K562 (cell line): ENCODE results near the gene SAFB. TPM values are rescaled to one million over a fixed set of nuclear protein-coding genes. Genes with fewer than 3 reads are reported as not detected.

Experiments used
- CBFA2T2 ChIP-seq: fragments of 450-650 bp; conservative IDR thresholded peaks from 2 replicates; pipeline ENCODE4 v1.6.1; 2017; ENCODE audit warnings: mild to moderate bottlenecking
- CBX1 ChIP-seq: sonication (generic); IDR thresholded peaks from 2 replicates; pipeline ENCODE4 v1.6.1; 2016; ENCODE audit warnings: antibody characterized with exemption, low read depth, mild to moderate bottlenecking
- FOSL1 ChIP-seq: fragments of 200-800 bp; sonication (Bioruptor generic); conservative IDR thresholded peaks from 2 replicates; pipeline ENCODE4 v1.6.1; 2016; ENCODE audit warnings: missing genetic modification characterization, missing compliant biosample characterization
- HEY1 ChIP-seq: fragments of 250-450 bp; sonication (Bioruptor Pico); IDR thresholded peaks from 2 replicates; pipeline ENCODE4 v1.5.0; 2020; ENCODE audit warnings: mild to moderate bottlenecking, moderate library complexity, borderline replicate concordance
- HNRNPUL1 ChIP-seq: fragments of 200-400 bp; formaldehyde crosslinking; IDR thresholded peaks from 2 replicates; pipeline ENCODE4 v1.6.1; 2017; ENCODE audit warnings: low read length
- MAX ChIP-seq: sonication (generic); formaldehyde crosslinking; IDR thresholded peaks from 2 replicates; pipeline ENCODE4 v1.9.0; 2022; ENCODE audit warnings: mild to moderate bottlenecking, missing genetic modification reagents
- NCOA1 ChIP-seq: fragments of 450-650 bp; IDR thresholded peaks from 2 replicates; pipeline ENCODE4 v1.6.1; 2016; ENCODE audit warnings: low read depth
- SAFB ChIP-seq: fragments of 200-400 bp; formaldehyde crosslinking; IDR thresholded peaks from 2 replicates; pipeline ENCODE4 v1.6.1; 2017; ENCODE audit warnings: low read depth, low read length, borderline replicate concordance
- SIRT6 ChIP-seq: IDR thresholded peaks from one replicate; pipeline ENCODE4 v1.6.1; 2012; ENCODE audit warnings: low read depth, mild to moderate bottlenecking, control low read depth, inconsistent platforms, low read length, moderate library complexity
- ZC3H8 ChIP-seq: fragments of 450-650 bp; IDR thresholded peaks from 2 replicates; pipeline ENCODE4 v1.6.1; 2017
- ZNF23 ChIP-seq: fragments of 250-450 bp; sonication (Bioruptor Pico); IDR thresholded peaks from 2 replicates; pipeline ENCODE4 v1.4.0; 2020; ENCODE audit warnings: mild to moderate bottlenecking
- ZNF586 ChIP-seq: fragments of 450-650 bp; formaldehyde crosslinking; conservative IDR thresholded peaks from 2 replicates; pipeline ENCODE4 v1.4.0; 2020; ENCODE audit warnings: mild to moderate bottlenecking, moderate library complexity
- ZNF592 ChIP-seq: fragments of 450-650 bp; IDR thresholded peaks from 2 replicates; pipeline ENCODE4 v1.6.1; 2017; ENCODE audit warnings: antibody characterized with exemption, mild to moderate bottlenecking
- polyA plus RNA-seq, 8 experiments: library from polyadenylated mRNA; depleted of rRNA in 4 of 8; stranded (reverse) in 5 of 8; unstranded in 3 of 8; fragments of >200 nt; fragmentation: Nextera tagmentation in 2 of 8; fragmentation: Illumina TruSeq in 1 of 8; extraction: Ambion mirVana in 2 of 8; extraction: Trizol in 1 of 8; gene quantifications; 2 replicates each; pipeline versions ENCODE4 v1.2.1 to v1.2.3, GENCODE V29; 2011 to 2014; ENCODE audit warnings: inconsistent platforms in 1 of 8, missing spikeins in 1 of 8
- total RNA-seq, 7 experiments: library from RNA; depleted of rRNA in 6 of 7; stranded (reverse); fragments of >200 nt in 6 of 7; fragmentation: Illumina TruSeq in 2 of 7; extraction: Trizol in 2 of 7; gene quantifications; 2 replicates each; pipeline versions ENCODE4 v1.2.1 to v1.2.3, GENCODE V29; 2011 to 2021; ENCODE audit warnings: low replicate concordance in 1 of 7
- TF ChIP-seq, protein P1 (sequence below), 3 experiments: IDR thresholded peaks in 2 of 3; conservative IDR thresholded peaks in 1 of 3; 2 replicates each; pipeline ENCODE4 v1.5.1; 2011 to 2012; ENCODE audit warnings: low read length in 3 of 3, mild to moderate bottlenecking in 3 of 3, control low read depth in 2 of 3, improper control_type of control experiment in 1 of 3, inconsistent platforms in 1 of 3, low read depth in 1 of 3, mixed read lengths in 1 of 3, moderate library complexity in 1 of 3; ENCODE audit not compliant: insufficient read depth in 2 of 3
- TF ChIP-seq, protein P2 (sequence below): sonication (generic); formaldehyde crosslinking; IDR thresholded peaks from 2 replicates; pipeline ENCODE4 v1.8.0; 2022; ENCODE audit warnings: mild to moderate bottlenecking, missing genetic modification reagents

Gene SAFB
- total and polyA plus RNA-seq, 9 of the 15 experiments (the other 6 are each of a cell fraction or from before 2014, with no cell fraction given): 1.1 to 151 (median 83.1) TPM

DNA sequence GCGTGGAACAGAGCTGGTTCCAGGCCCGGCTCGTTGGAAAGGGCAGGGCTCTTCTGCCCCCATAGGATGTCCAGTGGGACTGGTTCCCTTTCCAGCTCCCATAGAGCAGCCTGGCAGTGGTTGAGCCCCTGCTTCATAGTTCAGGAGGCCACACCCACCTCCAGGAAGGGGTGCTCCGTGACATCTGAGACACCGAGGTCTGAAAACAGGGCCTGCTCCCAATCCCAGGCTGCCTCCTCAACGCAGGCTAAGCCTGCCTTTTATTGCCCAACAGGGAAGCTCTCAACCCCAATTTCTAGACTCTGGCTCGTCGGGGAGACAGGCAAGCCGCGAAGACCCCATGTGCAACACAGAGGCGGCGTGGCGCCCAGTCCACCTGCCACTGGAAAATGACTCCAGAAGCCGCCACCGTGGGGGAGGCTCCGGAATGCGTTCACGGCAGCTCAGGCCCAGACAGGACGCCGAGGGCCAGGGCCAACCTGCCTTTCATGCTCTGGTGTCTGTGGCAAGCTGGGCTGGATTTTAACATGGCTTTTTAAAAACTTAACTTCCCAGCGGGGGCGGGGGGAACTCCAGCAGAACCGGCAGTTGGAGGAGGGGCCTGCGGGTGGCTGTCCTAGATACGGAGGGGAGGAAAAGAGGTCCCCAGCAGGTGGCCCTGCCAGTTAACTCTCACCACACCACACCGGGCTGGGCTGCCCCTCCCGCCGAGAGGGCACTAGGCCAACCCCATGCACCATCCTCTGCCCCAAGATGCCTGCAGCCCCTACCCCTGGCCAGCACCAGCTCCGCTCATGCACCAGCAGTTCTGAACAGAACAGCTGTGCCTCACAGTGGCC is 37.2 kb upstream of the SAFB start (continued):
- TF ChIP-seq MAX (CRISPR knock-in tag) (no peak), SIRT6 (no peak), SAFB (no peak), ZNF23 (CRISPR knock-in tag) (no peak), ZC3H8 (no peak), CBFA2T2 (peak; percentile 62), CBX1 (0 out of 2 replicates have a peak, but pooled peaks have one; percentile 31), HEY1 (CRISPR knock-in tag) (no peak), FOSL1 (tag) (no peak), NCOA1 (no peak), ZNF586 (CRISPR knock-in tag) (no peak), HNRNPUL1 (no peak), ZNF592 (no peak)
- TF ChIP-seq, protein P1, sequence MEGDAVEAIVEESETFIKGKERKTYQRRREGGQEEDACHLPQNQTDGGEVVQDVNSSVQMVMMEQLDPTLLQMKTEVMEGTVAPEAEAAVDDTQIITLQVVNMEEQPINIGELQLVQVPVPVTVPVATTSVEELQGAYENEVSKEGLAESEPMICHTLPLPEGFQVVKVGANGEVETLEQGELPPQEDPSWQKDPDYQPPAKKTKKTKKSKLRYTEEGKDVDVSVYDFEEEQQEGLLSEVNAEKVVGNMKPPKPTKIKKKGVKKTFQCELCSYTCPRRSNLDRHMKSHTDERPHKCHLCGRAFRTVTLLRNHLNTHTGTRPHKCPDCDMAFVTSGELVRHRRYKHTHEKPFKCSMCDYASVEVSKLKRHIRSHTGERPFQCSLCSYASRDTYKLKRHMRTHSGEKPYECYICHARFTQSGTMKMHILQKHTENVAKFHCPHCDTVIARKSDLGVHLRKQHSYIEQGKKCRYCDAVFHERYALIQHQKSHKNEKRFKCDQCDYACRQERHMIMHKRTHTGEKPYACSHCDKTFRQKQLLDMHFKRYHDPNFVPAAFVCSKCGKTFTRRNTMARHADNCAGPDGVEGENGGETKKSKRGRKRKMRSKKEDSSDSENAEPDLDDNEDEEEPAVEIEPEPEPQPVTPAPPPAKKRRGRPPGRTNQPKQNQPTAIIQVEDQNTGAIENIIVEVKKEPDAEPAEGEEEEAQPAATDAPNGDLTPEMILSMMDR (IDR thresholded peaks at IDR 0.05 in 2 of 3, conservative IDR thresholded peaks at IDR 0.05 in 1 of 3; ENCODE audit: insufficient read depth in 2 of 3, low read depth in 1 of 3, low read length in 3 of 3): 0 out of 6 replicates have a peak, but pooled peaks of 1 of the 3 experiments have one; percentile 7
- TF ChIP-seq, protein P2, sequence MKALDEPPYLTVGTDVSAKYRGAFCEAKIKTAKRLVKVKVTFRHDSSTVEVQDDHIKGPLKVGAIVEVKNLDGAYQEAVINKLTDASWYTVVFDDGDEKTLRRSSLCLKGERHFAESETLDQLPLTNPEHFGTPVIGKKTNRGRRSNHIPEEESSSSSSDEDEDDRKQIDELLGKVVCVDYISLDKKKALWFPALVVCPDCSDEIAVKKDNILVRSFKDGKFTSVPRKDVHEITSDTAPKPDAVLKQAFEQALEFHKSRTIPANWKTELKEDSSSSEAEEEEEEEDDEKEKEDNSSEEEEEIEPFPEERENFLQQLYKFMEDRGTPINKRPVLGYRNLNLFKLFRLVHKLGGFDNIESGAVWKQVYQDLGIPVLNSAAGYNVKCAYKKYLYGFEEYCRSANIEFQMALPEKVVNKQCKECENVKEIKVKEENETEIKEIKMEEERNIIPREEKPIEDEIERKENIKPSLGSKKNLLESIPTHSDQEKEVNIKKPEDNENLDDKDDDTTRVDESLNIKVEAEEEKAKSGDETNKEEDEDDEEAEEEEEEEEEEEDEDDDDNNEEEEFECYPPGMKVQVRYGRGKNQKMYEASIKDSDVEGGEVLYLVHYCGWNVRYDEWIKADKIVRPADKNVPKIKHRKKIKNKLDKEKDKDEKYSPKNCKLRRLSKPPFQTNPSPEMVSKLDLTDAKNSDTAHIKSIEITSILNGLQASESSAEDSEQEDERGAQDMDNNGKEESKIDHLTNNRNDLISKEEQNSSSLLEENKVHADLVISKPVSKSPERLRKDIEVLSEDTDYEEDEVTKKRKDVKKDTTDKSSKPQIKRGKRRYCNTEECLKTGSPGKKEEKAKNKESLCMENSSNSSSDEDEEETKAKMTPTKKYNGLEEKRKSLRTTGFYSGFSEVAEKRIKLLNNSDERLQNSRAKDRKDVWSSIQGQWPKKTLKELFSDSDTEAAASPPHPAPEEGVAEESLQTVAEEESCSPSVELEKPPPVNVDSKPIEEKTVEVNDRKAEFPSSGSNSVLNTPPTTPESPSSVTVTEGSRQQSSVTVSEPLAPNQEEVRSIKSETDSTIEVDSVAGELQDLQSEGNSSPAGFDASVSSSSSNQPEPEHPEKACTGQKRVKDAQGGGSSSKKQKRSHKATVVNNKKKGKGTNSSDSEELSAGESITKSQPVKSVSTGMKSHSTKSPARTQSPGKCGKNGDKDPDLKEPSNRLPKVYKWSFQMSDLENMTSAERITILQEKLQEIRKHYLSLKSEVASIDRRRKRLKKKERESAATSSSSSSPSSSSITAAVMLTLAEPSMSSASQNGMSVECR (CRISPR knock-in tag): no peak
